ENCODE data around the gene PLLP. TPM values are rescaled to one million over a fixed set of nuclear protein-coding genes. Genes with fewer than 3 reads are reported as not detected.

PLLP gene
- total and polyA plus RNA-seq, 9 of the 15 experiments (the other 6 are each of a cell fraction or from before 2014, with no cell fraction given), result 0.09 to 0.96 (median 0.27) TPM

- TF ChIP-seq ZBTB17 (CRISPR knock-in tag; IDR thresholded peaks at IDR 0.05) (peak; percentile 95), HBP1 (CRISPR knock-in tag; IDR thresholded peaks at IDR 0.05) (no peak), ZNF274 (IDR thresholded peaks at IDR 0.05; ENCODE audit: borderline replicate concordance, low read depth, low read length) (0 out of 2 replicates have a peak, but pooled peaks have one; percentile 10), KLF10 (CRISPR knock-in tag; IDR thresholded peaks at IDR 0.05) (no peak), XRCC3 (IDR thresholded peaks at IDR 0.05) (no peak), PHF8 (IDR thresholded peaks at IDR 0.05; ENCODE audit: borderline replicate concordance, low read length) (no peak), NFRKB (IDR thresholded peaks at IDR 0.05; ENCODE audit: low read depth) (no peak), RHOXF2B (CRISPR knock-in tag; conservative IDR thresholded peaks at IDR 0.05) (no peak), ZNF134 (CRISPR knock-in tag; conservative IDR thresholded peaks at IDR 0.05) (peak; percentile 48; the same call in 1 of the 2 replicates), MAX (CRISPR knock-in tag; IDR thresholded peaks at IDR 0.05) (peak; percentile 56; the same call in 1 of the 2 replicates), IRF2 (CRISPR knock-in tag; IDR thresholded peaks at IDR 0.05) (no peak), STAT5A (IDR thresholded peaks at IDR 0.05; ENCODE audit: borderline replicate concordance, low read length) (no peak), MBD2 (IDR thresholded peaks at IDR 0.05; ENCODE audit: borderline replicate concordance, low read depth) (no peak), HLTF (IDR thresholded peaks at IDR 0.05) (no peak), IFI16 (CRISPR knock-in tag; IDR thresholded peaks at IDR 0.05) (no peak), HMGN3 (IDR thresholded peaks at IDR 0.05; ENCODE audit: borderline replicate concordance, extremely low read depth, insufficient read length, low read depth, low read length) (no peak), POLR2A (conservative IDR thresholded peaks at IDR 0.05) (no peak), ZFP36 (IDR thresholded peaks at IDR 0.05; ENCODE audit: low read depth, low read length, partially characterized antibody) (peak; percentile 17), USF2 (CRISPR knock-in tag; IDR thresholded peaks at IDR 0.05) (no peak), SRF (CRISPR knock-in tag; IDR thresholded peaks at IDR 0.05) (peak in 1 of 2 experiments; percentile 70; a peak in 1 of 4 replicates), SREBF2 (CRISPR knock-in tag; IDR thresholded peaks at IDR 0.05) (no peak), PHTF2 (CRISPR knock-in tag; IDR thresholded peaks at IDR 0.05) (no peak), SNRNP70 (optimal IDR thresholded peaks at IDR 0.05; ENCODE audit: low read depth, low read length) (no peak), BACH1 (tag; IDR thresholded peaks at IDR 0.05) (no peak), NEUROD1 (IDR thresholded peaks at IDR 0.05; ENCODE audit: borderline replicate concordance, low read depth, low read length, partially characterized antibody) (peak; percentile 48), ATF7 (IDR thresholded peaks at IDR 0.05) (peak; percentile 78), TCF15 (CRISPR knock-in tag; IDR thresholded peaks at IDR 0.05) (no peak), ZNF431 (CRISPR knock-in tag; IDR thresholded peaks at IDR 0.05) (no peak)
Measured at GRCh38 chr16:57300387-57301125, 16.1 kb upstream of the PLLP start (continued).

All from K562 (cell line).